ENCODE results near the gene EIF4EBP2.

DNA sequence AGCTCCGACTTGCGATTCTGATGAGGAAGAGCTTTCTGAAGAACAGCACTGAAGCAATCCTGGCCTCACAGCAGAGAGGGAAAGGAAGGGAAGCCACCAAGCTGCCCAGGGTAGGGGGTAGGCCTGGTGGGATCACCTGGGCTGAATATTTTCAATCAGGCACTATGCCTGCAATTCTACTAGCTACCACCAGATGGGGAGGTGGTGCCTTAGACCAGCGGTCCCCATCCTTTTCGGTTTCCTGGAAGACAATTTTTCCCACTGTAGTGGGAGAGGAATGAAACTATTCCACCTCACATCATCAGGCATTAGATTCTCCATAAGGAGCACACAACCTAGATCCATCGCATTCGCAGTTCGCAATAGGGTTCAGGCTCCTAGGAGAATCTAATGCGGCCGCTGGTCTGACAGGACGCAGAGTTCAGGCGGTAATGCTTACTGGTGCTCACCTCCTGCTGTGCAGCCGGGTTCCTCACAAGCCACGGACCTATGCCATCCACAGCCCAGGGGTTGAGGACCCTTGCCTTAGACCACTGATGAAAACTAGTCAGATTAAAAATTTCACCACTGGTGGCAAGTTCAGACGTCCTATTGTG lies 24.3 kb upstream of the EIF4EBP2 start:
- no peak for TF ChIP-seq EZH2 (IDR thresholded peaks at IDR 0.05; ENCODE audit: low read depth)
- TF ChIP-seq, protein P1, sequence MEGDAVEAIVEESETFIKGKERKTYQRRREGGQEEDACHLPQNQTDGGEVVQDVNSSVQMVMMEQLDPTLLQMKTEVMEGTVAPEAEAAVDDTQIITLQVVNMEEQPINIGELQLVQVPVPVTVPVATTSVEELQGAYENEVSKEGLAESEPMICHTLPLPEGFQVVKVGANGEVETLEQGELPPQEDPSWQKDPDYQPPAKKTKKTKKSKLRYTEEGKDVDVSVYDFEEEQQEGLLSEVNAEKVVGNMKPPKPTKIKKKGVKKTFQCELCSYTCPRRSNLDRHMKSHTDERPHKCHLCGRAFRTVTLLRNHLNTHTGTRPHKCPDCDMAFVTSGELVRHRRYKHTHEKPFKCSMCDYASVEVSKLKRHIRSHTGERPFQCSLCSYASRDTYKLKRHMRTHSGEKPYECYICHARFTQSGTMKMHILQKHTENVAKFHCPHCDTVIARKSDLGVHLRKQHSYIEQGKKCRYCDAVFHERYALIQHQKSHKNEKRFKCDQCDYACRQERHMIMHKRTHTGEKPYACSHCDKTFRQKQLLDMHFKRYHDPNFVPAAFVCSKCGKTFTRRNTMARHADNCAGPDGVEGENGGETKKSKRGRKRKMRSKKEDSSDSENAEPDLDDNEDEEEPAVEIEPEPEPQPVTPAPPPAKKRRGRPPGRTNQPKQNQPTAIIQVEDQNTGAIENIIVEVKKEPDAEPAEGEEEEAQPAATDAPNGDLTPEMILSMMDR (conservative IDR thresholded peaks at IDR 0.05), result peak; percentile 67
